ENCODE results near the gene CARD16.
A peak's percentile ranks its signal among the peaks of the same experiment; 100 is the strongest.
"Not testable (repeated sequence)": the region's sequence is repeated elsewhere in the genome, so short reads cannot be mapped to it uniquely, and the experiment has no call there.

CARD16 gene

DNA sequence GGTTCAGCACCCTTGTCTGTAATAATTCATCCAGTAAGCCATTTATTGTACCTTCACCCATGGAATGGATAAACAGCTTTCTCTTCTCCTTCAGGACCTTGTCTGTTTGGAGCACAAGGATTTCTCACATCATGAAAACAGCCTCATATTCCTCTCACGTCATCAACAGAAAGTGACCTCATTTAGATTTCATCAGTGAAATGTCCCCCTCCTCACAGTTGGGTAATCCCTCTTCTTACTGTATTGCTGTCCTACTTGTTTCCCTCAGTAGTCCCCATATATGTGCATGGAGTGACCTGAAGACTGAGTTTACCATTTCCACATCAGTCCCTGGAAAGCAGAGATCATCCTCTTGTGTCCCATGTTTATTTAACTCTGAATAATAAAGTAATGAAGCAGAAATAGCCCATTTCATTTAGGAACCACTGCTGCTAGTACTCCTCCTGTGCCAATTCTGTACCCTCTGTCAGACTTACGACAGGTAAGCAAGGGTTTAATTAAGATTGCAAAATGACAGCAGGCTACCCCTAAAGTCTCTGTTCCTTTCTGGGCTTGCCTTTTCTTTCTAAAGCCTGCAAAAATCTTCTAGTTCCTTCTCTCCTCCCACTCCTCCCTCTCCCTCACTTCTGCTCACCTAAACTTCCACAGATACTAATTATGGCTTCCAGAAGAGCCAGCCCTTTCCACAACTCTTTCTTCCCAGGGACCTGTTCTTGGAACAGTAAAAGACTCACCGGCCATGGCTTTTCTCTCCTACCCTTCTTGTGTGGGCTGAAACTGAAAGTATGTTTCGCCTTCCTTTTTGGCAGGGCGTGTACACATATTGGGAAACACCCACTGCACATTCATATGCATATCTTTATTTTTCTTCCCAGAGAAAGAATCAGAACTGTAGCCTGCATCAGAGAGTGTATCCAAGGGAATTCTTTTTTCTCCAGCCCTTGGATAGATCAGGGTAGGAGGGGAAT is at the start of gene CARD16:
TSS of gene CARD16 (minus strand) at position 779 of the 968 bp plus-strand sequence. CDS start at position 741, 38 bp downstream.
- peaks cover 16% of the 10 kb centered on the region for H3K36me3 Mint-ChIP-seq
- H3K27me3 Mint-ChIP-seq = not testable (repeated sequence)

DNA sequence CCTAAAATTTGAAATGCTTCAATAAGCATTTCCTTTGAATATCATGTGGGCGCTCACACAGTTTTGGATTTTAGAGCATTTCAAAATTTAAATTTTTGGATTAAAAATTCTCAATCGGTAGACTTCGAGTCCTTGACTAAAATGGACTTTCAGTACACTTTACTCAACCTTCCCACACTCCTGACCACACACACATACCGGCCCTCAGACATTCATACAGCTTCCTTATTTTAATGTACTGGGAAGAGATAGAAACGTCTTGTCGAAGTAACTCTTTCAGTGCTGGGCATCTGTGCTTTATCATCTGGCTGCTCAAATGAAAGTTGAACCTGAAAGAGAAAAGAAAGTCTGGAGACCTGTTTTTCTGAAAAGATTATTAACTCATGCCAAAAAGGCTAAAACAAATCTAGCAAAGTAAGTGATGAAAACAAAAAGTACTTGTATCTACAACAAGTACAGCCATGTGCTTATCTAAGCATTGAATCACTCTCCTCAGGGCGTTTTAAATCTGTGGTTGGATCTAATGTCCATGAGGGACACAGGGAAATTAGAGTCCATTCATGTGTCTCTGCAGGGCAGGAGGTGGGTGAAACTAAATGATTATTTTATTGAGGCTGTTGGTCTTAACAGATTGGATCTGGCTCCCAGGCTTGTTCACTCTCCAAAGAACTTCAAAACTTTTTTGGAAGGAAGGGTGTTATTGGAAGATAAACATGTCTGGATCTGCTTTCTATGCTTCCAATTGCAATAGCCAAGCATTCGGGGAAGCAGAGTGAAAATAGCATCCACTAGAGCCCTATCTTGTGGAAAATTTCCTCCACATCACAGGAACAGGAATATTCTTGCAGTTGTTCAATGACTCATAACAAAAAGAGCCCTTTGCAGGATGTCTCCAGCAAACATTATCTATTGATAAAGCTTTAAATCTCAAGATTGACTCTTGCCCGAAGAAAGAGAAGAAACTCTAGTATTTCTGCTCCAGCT is 47.4 kb upstream of the CARD16 start:
- Mint-ChIP-seq H3K4me1 (ENCODE audit: low read depth) (no peaks in the 10 kb centered on the region), H3K9me3 (ENCODE audit: low read depth) (no peaks in the 10 kb centered on the region), H3K27ac (no peak overlapping the region), H3K27me3 (peaks cover 5% of the 10 kb centered on the region), H3K4me3 (no peak overlapping the region), H3K36me3 (no peaks in the 10 kb centered on the region)

More for the DNA sequence above, at the start of gene CARD16:
- Mint-ChIP-seq H3K27ac (peak within 1 kb of the TSS; percentile 97), H3K4me1 (ENCODE audit: low read depth) (peaks cover 55% of the 10 kb centered on the region), H3K4me3 (peak within 1 kb of the TSS; percentile 96)
- H3K9me3 Mint-ChIP-seq (ENCODE audit: low read depth) = not testable (repeated sequence)

DNA sequence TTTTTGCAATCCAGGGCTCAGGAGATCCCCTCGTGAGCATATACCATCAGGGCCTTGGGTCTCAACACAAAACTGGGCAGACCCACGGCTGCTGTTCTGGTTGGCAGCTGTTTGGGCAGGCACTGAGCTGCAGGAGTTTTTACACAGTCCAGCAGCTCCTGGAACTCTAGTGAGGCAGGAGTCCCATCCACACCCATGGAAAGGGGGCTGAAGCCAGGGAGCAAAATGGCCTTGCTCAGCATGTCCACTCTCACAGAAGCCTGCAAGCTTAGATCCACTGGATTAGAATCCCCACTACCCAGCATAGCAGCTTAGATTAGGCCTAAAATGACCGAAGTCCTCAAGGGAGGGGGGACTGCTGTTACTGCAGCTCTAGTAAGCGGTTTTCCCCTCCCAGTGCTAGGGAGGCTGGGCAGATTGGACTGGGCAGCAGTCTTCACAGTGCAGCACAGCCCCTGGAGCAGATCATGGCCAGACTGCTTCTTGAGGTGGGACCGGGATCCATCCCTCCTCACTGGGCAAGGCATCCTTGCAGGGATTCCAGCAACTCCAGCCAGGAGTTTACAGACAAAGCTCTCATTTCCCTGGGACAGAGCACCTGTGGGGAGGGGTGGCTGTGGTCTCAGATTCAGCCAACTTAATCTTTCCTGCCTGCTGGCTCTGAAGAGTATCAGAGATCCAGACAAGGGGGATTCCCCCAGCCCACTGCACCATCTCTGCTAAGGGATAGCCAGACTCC is 36.4 kb upstream of the CARD16 start:
- Mint-ChIP-seq H3K9me3 (ENCODE audit: low read depth) (no peaks in the 10 kb centered on the region), H3K36me3 (no peaks in the 10 kb centered on the region), H3K27ac (no peak overlapping the region), H3K27me3 (peaks cover 5% of the 10 kb centered on the region), H3K4me3 (no peak overlapping the region), H3K4me1 (ENCODE audit: low read depth) (peaks cover 13% of the 10 kb centered on the region)

DNA sequence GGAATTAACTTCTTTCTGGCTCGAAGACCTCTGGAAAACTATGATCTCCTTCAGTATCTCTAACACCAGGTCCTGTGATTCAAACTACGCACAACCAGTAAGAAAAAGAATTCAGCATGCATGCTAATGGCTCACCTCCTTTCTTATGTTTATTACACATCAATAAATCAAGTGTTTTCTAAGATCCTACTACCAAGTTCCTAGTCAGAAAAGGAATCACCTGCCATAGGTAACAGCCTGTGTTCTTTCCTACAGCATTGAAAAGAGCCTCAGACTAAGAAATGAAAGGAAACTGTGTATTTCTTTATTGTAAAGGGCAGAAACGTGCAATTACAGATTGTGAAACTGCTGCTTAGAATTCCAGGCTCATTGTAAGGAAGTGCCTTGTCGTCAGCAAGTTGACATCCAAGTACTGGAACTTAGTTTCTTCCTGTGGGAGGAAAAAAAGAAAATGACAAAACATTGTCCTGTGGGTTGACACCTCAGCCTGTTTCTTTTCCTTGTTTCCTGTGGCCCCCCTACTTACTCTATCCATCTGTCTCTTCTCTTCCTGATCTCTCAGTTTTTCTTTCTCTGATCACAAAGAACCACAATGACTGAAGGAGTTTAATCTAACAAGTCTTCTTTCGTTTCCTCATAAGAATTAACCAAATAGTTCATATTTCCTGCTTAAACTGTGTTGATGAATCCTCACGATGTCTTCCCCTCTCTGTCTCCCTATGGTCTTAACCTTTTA is 35.2 kb upstream of the CARD16 start:
- not testable (repeated sequence) for H3K27ac Mint-ChIP-seq; H3K36me3 Mint-ChIP-seq; H3K9me3 Mint-ChIP-seq (ENCODE audit: low read depth); H3K27me3 Mint-ChIP-seq
- peaks cover 13% of the 10 kb centered on the region for H3K4me1 Mint-ChIP-seq (ENCODE audit: low read depth)
- H3K4me3 Mint-ChIP-seq = peak overlapping the region; percentile 0

DNA sequence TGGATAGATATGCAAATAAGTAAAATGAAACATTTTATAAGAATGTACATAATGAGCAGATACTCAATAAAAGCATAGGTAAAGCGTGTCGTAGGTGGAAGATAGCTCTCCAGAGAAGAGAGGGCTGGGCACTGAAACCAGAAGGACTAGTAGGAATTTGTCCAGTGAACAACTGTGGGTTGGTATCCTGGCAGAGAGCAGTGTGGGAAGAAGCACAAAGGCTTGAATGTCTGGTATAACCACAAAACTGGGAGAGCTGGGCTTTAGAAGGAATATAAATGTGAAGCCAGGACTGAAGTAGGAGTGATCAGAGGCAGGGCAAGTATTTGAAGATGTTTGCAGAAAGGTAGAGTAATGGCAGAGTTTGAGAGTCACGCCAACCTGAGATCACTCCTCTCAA is 33.1 kb upstream of the CARD16 start:
- no peaks in the 10 kb centered on the region for H3K36me3 Mint-ChIP-seq
- H3K4me1 Mint-ChIP-seq (ENCODE audit: low read depth) = peaks cover 13% of the 10 kb centered on the region
- H3K4me3 Mint-ChIP-seq = no peak overlapping the region
- peaks cover 5% of the 10 kb centered on the region for H3K27me3 Mint-ChIP-seq
- H3K9me3 Mint-ChIP-seq (ENCODE audit: low read depth) = no peaks in the 10 kb centered on the region
- no peak overlapping the region for H3K27ac Mint-ChIP-seq

DNA sequence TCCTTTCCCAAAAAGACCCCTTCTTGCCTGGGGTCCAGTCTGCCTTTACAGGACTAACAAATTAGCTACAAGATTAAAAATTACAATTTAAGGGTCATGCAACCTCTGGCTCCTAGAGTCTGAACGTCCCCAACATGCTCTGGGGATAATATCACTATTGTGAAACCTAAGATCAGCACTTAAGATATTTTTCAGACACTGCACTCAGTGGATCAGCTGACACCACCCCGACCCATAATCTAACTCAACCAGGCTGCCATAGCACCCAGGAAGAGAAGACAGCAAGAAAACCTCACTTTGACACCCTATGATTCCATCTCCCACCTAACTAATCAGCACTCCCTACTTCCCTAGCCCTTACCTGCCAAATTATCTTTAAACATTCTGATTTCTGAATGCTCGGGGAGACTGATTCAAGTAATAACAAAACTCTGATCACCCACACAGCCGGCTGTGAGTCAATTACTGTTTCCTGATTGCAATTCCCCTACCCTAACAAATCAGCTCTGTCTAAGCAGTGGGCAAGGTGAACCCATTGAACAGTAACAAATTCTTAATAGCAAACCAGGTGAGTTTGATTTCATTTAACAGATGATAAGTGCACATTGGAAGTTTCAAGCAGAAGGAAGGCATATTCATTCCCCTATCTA is 32.1 kb upstream of the CARD16 start:
- H3K27ac Mint-ChIP-seq; H3K9me3 Mint-ChIP-seq (ENCODE audit: low read depth); H3K36me3 Mint-ChIP-seq; H3K27me3 Mint-ChIP-seq; H3K4me3 Mint-ChIP-seq: not testable (repeated sequence)
- H3K4me1 Mint-ChIP-seq (ENCODE audit: low read depth) = peaks cover 13% of the 10 kb centered on the region

DNA sequence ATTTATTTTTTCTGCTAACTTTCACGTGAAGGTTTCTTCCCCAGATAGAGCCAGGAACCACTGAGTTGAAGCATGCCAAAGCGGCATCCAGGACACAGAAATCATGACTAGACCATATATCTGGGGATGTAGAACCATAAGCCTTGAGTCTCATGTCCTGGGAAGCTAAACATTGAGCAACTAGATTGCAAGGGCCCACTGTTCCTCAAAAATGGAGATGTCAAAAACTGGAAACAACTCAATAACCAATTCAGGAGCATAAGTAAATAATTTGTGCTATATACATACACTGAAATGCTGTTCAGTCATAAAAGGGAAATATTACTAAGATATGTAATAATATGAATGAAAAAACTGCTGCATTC is 29.0 kb upstream of the CARD16 start:
- Mint-ChIP-seq H3K27ac (no peak overlapping the region), H3K9me3 (ENCODE audit: low read depth) (no peaks in the 10 kb centered on the region), H3K4me1 (ENCODE audit: low read depth) (peaks cover 17% of the 10 kb centered on the region), H3K36me3 (no peaks in the 10 kb centered on the region), H3K4me3 (no peak overlapping the region), H3K27me3 (no peaks in the 10 kb centered on the region)

DNA sequence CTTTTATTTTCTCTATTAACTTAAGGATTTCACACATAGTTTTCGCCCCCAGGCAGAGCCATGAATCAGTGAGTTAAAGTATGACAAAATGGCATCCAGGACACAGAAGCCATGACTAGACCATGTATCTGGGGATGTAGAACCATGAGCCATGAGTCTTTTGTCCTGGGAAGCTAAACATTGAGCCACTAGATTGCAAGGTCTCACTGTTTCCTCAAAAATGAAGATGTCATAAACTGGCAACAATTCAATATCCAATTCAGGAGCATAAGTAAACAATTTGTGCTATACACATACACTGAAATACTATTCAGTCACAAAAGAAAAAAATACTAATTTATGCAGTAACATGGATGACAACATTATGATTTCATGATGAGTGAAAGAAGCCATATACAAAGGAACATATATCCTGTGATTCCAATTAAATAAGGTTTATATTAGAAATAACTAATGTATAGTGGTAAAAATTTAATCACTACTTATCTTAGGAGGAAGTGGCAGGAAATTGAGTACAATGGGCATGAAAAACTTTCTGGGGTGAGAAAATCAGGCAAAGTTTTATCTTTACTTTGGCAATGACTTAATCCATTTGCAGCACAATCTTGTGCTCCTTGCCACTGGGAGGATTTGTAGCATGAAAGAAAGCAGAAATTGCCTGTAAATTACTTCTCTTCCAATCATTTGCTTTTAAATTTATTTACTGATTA is 28.5 kb upstream of the CARD16 start:
- Mint-ChIP-seq H3K36me3 (no peaks in the 10 kb centered on the region), H3K27ac (no peak overlapping the region), H3K4me3 (no peak overlapping the region), H3K27me3 (no peaks in the 10 kb centered on the region), H3K9me3 (ENCODE audit: low read depth) (no peaks in the 10 kb centered on the region), H3K4me1 (ENCODE audit: low read depth) (peaks cover 21% of the 10 kb centered on the region)

DNA sequence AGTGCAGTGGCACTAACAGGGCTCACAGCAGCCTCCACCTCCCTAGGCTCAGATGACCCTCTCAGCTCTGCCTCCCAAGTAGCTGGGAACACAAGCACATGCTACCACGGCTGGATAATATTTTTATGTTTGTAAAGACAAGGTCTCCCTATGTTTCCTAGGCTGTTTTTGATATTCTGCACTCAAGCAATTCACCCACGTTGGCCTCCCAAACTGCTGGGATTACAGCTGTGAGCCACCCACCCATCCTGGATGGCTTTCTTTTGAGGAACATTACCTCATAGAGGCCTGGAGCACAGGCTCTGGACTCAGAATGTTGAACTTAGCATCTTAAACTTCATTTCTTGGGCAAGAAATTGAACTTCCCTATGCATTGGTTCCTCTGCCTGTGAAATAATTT is 26.9 kb upstream of the CARD16 start:
- not testable (repeated sequence) for H3K36me3 Mint-ChIP-seq; H3K4me3 Mint-ChIP-seq; H3K27ac Mint-ChIP-seq; H3K27me3 Mint-ChIP-seq; H3K9me3 Mint-ChIP-seq (ENCODE audit: low read depth)
- H3K4me1 Mint-ChIP-seq (ENCODE audit: low read depth) = peaks cover 23% of the 10 kb centered on the region

DNA sequence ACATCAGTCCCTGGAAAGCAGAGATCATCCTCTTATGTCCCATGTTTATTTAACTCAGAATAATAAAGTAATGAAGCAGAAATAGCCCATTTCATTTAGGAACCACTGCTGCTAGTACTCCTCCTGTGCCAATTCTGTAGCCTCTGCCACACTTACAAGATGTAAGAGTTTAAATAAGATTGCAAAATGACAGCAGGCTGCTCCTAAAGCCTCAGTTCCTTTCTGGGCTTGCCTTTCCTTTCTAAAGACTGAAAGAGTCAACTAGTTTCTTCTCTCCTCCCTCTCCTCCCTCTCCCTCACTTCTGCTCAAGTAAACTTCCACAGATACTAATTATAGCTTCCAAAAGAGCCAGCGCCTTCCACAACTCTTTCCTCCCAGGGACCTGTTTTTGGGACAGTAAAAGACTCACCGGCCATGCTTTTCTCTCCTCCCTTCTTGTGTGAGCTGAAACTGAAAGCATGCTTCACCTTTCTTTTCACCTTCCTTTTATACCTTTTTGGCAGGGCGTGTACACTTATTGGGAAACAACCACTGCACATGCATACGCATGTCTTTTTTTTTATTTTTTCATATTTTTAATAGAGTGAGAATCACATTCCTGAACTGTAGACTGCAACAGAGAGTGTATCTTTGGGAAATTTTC is 26.1 kb upstream of the CARD16 start:
- Mint-ChIP-seq H3K4me3 (peak overlapping the region; percentile 77), H3K27me3 (no peaks in the 10 kb centered on the region), H3K27ac (peak overlapping the region; percentile 54), H3K9me3 (ENCODE audit: low read depth) (no peaks in the 10 kb centered on the region), H3K36me3 (peaks cover 2% of the 10 kb centered on the region), H3K4me1 (ENCODE audit: low read depth) (peaks cover 23% of the 10 kb centered on the region)

DNA sequence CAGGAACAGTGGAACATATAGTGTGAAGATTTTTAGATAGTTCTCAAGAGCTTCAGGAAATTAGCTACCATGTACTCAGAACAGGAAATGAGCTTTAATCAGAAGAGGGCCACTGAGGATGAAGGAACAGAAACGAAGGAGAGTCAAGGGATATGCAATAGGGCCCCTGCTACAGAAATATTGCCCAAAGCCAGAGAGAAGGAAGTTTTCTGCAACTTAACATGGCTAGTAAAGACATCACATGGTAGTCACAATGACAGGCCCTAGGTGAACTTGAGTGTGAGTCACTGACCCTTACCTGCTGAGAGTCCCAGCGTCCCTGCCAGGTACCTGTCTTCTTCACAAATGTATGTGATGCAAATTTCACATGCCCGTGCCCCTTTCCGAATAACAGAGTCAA is 25.2 kb upstream of the CARD16 start:
- Mint-ChIP-seq H3K27me3 (no peaks in the 10 kb centered on the region), H3K9me3 (ENCODE audit: low read depth) (no peaks in the 10 kb centered on the region), H3K4me3 (peak overlapping the region; percentile 77), H3K27ac (no peak overlapping the region), H3K36me3 (peaks cover 2% of the 10 kb centered on the region), H3K4me1 (ENCODE audit: low read depth) (peaks cover 24% of the 10 kb centered on the region)

DNA sequence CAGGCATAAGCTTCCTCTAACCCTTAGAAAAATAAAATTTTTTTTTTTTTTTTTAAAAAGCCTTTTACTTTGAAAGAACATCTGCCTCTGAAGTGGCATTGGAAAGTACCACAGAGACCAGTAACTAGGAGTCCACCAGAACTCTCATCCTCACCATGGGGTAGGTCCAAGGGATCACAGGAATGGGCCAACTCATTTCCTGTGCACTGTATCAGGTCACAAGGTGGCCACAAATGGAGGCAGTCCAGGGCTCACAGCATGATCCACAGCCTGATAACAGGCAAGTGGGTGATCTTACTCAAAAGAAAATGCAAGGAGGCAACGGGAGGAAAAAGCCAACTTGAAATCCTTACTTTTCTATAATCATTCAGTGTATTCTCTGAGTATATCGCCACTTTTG is 24.6 kb upstream of the CARD16 start:
- not testable (repeated sequence) for H3K27ac Mint-ChIP-seq; H3K9me3 Mint-ChIP-seq (ENCODE audit: low read depth)

More for the DNA sequence above, 24.6 kb upstream of the CARD16 start:
- not testable (repeated sequence) for H3K4me3 Mint-ChIP-seq, H3K27me3 Mint-ChIP-seq, H3K36me3 Mint-ChIP-seq
- peaks cover 24% of the 10 kb centered on the region for H3K4me1 Mint-ChIP-seq (ENCODE audit: low read depth)
